ENCODE measurements around the gene ARHGEF17. TPM values are rescaled to one million over a fixed set of nuclear protein-coding genes. Genes with fewer than 3 reads are reported as not detected.

Gene ARHGEF17
- total and polyA plus RNA-seq, 3 donors from 2014 or later = 29.4 to 58.5 (median 50.1) TPM

DNA sequence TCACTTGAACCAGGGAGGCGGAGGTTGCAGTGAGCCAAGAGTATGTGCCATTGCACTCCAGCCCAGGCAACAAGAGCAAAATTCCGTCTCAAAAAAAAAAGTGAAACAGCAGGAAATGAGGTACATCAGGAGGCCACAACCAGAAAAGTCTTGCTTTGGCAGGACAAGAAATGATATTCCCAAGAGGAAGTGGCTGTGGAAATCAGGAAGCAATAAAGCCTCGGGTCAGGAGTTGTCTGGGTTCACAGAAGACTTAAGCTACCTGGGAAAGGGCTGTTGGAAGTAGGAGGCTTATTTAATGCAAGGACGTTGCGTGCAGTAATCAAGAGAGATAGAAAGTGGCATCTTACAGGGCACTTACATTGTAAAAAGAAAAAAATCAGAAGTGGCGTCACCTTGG is 58.9 kb downstream of the ARHGEF17 start:
- DNase-seq = no peak
- 74 to 75% methylated on average over 6 of the region's 6 CpGs for WGBS, 2 donors
- no peaks in the 10 kb centered on the region for H3K4me1 ChIP-seq
- intact Hi-C loops (cut with DNase I; ENCODE audit: low total_unique reads) = no loop called here
- H3K4me3 ChIP-seq = no peak overlapping the region
- TF ChIP-seq, protein P1, sequence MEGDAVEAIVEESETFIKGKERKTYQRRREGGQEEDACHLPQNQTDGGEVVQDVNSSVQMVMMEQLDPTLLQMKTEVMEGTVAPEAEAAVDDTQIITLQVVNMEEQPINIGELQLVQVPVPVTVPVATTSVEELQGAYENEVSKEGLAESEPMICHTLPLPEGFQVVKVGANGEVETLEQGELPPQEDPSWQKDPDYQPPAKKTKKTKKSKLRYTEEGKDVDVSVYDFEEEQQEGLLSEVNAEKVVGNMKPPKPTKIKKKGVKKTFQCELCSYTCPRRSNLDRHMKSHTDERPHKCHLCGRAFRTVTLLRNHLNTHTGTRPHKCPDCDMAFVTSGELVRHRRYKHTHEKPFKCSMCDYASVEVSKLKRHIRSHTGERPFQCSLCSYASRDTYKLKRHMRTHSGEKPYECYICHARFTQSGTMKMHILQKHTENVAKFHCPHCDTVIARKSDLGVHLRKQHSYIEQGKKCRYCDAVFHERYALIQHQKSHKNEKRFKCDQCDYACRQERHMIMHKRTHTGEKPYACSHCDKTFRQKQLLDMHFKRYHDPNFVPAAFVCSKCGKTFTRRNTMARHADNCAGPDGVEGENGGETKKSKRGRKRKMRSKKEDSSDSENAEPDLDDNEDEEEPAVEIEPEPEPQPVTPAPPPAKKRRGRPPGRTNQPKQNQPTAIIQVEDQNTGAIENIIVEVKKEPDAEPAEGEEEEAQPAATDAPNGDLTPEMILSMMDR (IDR thresholded peaks at IDR 0.05) = no peak
- no peak for TF ChIP-seq POLR2A (IDR thresholded peaks at IDR 0.05)
- H3K27ac ChIP-seq = no peak overlapping the region
- H3K27me3 ChIP-seq = no peaks in the 10 kb centered on the region
- no peaks in the 10 kb centered on the region for H3K9me3 ChIP-seq
- H3K36me3 ChIP-seq (ENCODE audit: low read depth, missing control alignments) = no peaks in the 10 kb centered on the region

DNA sequence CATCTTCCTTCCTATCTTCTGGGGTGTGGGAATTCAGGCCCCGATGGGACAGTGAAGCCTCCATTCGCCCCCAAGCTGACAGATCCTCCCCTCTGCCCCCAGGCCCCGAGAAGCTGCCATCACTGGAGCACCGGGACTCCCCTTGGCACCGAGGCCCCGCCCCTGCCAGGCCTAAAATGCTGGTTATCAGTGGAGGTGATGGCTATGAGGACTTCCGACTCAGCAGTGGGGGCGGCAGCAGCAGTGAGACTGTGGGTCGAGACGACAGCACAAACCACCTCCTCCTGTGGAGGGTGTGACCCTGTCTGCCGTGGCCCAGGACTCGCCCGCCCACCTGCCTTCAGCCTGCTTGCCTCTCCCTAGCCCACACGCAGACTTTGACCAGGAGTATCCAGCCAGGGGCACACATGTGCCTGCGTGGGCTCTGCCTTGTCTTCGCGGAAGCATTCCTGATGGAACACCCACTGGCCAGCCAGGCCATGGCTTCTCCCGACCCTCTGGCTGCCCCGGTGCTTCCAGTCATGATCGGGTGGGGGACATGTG is 59.5 kb downstream of the ARHGEF17 start:
- TF ChIP-seq POLR2A (IDR thresholded peaks at IDR 0.05) = no peak
- TF ChIP-seq, protein P1 (IDR thresholded peaks at IDR 0.05) = no peak
- Histone ChIP-seq H3K4me1 (no peaks in the 10 kb centered on the region), H3K27ac (no peak overlapping the region), H3K4me3 (no peak overlapping the region), H3K36me3 (ENCODE audit: low read depth, missing control alignments) (no peaks in the 10 kb centered on the region), H3K9me3 (no peaks in the 10 kb centered on the region), H3K27me3 (no peaks in the 10 kb centered on the region)
- 74 to 76% methylated on average over 10 to 20 of the region's 20 CpGs for WGBS, 2 donors
- intact Hi-C loops (cut with DNase I; ENCODE audit: low total_unique reads) = no loop called here
- no peak for DNase-seq

DNA sequence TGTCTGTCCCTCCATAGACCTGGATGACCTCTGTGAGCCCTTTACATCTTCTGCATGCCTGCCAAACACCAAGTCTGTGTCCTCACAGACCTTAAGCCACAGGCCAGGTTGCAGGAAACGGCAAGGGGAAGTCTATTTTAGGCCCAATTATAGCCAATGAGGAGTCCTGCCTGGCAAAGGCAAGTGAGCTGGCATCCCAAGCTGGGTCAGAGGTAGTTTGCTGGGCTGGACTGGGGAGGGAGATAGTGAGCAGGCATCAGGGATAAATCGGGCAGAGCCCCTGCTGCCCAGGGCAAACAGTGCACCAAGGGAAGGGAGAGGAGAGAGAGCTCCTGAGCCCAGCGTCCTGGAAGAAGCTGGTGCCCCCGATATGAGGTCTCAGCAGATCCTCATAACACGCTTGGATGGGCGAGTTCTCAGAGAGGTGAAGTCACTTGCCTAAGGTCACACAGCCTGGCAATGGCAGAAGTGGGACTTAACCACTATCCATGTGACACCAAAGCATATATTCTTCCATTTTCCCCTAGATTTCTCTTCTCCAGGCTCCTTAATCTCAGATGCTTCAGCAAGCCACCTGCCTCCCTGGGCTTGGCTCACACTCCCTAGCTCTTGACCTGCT is 64.4 kb downstream of the ARHGEF17 start:
- Histone ChIP-seq H3K9me3 (no peaks in the 10 kb centered on the region), H3K36me3 (ENCODE audit: low read depth, missing control alignments) (no peaks in the 10 kb centered on the region), H3K4me1 (no peaks in the 10 kb centered on the region), H3K27me3 (no peaks in the 10 kb centered on the region), H3K27ac (no peak overlapping the region), H3K4me3 (no peak overlapping the region)
- TF ChIP-seq, protein P1 (IDR thresholded peaks at IDR 0.05) = no peak
- no peak for TF ChIP-seq POLR2A (IDR thresholded peaks at IDR 0.05)
- DNase-seq = no peak
- WGBS, 2 donors = 49 to 71% methylated on average over 6 of the region's 6 CpGs
- intact Hi-C loops (cut with DNase I; ENCODE audit: low total_unique reads) = loop anchor here (10.0 kb wide), 1 partner anchor 68 kb away; the partner anchor contains the start of gene ARHGEF17

DNA sequence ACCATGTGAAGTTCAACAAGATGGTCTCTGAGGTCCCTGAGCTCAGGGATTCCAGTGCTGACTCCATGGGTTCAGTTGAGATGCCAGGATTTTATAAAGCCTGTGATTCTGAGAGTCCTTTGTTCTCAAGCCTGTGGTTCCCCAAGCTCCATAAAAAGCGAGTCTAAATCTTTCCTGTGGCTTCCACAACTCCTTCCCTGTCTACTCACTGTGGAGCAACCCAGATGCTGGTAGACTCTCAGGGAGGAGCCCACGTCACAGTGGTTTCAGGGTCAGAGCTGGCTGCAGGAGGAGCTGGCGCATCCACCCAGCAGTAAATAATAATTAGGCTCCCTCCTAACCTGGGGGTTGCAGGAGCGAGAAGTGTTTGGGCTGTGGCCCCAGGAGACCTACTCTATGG is 66.1 kb downstream of the ARHGEF17 start:
- 74 to 89% methylated on average over 3 to 4 of the region's 4 CpGs for WGBS, 2 donors
- DNase-seq = no peak
- Histone ChIP-seq H3K36me3 (ENCODE audit: low read depth, missing control alignments) (no peaks in the 10 kb centered on the region), H3K27ac (no peak overlapping the region), H3K4me1 (no peaks in the 10 kb centered on the region), H3K4me3 (no peak overlapping the region), H3K9me3 (no peaks in the 10 kb centered on the region), H3K27me3 (no peaks in the 10 kb centered on the region)
- intact Hi-C loops (cut with DNase I; ENCODE audit: low total_unique reads) = loop anchor here (10.0 kb wide), 1 partner anchor 69 kb away; the partner anchor contains the start of gene ARHGEF17
- TF ChIP-seq, protein P1 (IDR thresholded peaks at IDR 0.05) = no peak
- TF ChIP-seq POLR2A (IDR thresholded peaks at IDR 0.05) = no peak

DNA sequence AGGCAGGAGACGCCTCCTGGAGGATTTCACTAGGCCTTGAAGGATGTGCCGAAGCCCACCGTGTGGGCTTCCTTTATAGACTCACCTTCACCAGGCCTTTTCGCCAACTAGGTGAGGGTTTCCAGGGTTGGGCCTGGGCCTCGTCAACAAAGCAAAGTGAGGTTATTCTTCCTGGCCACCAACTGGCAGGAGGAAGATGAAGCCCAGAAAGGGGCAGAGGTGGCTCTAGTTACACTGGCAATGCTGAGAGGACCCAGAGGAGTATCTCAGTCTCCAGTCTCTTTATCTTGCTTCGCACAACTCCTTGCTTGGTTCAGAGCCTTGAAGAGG is 67.7 kb downstream of the ARHGEF17 start:
- no peak for DNase-seq
- Histone ChIP-seq H3K4me1 (no peaks in the 10 kb centered on the region), H3K27me3 (no peaks in the 10 kb centered on the region), H3K36me3 (ENCODE audit: low read depth, missing control alignments) (no peaks in the 10 kb centered on the region), H3K27ac (peak overlapping the region; percentile 29 to 85), H3K9me3 (no peaks in the 10 kb centered on the region), H3K4me3 (peak overlapping the region; percentile 69 to 74)
- TF ChIP-seq POLR2A (IDR thresholded peaks at IDR 0.05) = no peak
- 41 to 60% methylated on average over 2 to 6 of the region's 6 CpGs for WGBS, 2 donors
- intact Hi-C loops (cut with DNase I; ENCODE audit: low total_unique reads) = loop anchor here (10.0 kb wide), 1 partner anchor 71 kb away; the partner anchor contains the start of gene ARHGEF17

Data from testis (tissue), 3 donors.